Measurements from ENCODE around the gene SLC41A3. TPM values are rescaled to one million over a fixed set of nuclear protein-coding genes. Genes with fewer than 3 reads are reported as not detected.

The SLC41A3 gene
- total RNA-seq, 2 experiments from 2014 or later = 25.6 to 30.0 TPM

DNA sequence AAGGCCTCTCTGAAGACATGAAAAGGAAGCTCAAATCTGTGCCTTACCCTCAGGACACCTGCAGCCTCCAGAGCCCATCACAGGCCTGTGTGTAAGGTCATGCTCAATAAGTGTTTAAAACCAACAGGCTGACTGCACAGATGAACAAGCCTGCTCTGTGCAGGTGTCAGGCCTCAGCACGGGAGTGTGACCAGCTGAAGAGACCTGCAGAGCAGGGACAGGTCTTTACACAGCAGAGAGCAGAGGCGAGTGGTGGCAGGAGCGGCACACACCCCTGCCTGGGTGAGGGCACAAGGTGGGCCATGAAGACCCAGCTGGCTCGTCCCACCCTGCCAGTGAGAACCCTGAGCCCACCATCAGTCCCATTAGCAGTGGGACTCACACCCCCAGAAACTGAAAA, 58.1 kb downstream of the SLC41A3 start:
- no peaks in the 10 kb centered on the region for H3K27me3 Mint-ChIP-seq
- DNase-seq = no peak
- CTCF ChIA-PET = no interaction called here
- peaks cover 26% of the 10 kb centered on the region for H3K36me3 Mint-ChIP-seq (ENCODE audit: low read depth)
- no peak overlapping the region for H3K4me3 Mint-ChIP-seq
- H3K9me3 Mint-ChIP-seq = peaks cover 14% of the 10 kb centered on the region
- H3K27ac Mint-ChIP-seq = no peak overlapping the region
- H3K4me1 Mint-ChIP-seq = peaks cover 16% of the 10 kb centered on the region
- POLR2A ChIA-PET = no interaction called here

- DNase-seq = no peak
- H3K4me1 Mint-ChIP-seq = peaks cover 16% of the 10 kb centered on the region
- peaks cover 14% of the 10 kb centered on the region for H3K9me3 Mint-ChIP-seq
- ChIA-PET POLR2A (no interaction called here), CTCF (no interaction called here)
- no peak overlapping the region for H3K27ac Mint-ChIP-seq
- no peak overlapping the region for H3K4me3 Mint-ChIP-seq
- no peaks in the 10 kb centered on the region for H3K27me3 Mint-ChIP-seq
- H3K36me3 Mint-ChIP-seq (ENCODE audit: low read depth) = peaks cover 26% of the 10 kb centered on the region
Measured at GRCh38 chr3:126025116-126025729, 58.7 kb downstream of the SLC41A3 start.

GRCh38 chr3:126024049-126024854, 59.7 kb downstream of the SLC41A3 start:
- no peaks in the 10 kb centered on the region for H3K27me3 Mint-ChIP-seq
- peaks cover 16% of the 10 kb centered on the region for H3K4me1 Mint-ChIP-seq
- H3K9me3 Mint-ChIP-seq = peaks cover 10% of the 10 kb centered on the region
- DNase-seq = no peak
- ChIA-PET CTCF (no interaction called here), POLR2A (no interaction called here)
- H3K36me3 Mint-ChIP-seq (ENCODE audit: low read depth) = peaks cover 25% of the 10 kb centered on the region
- H3K27ac Mint-ChIP-seq = no peak overlapping the region
- no peak overlapping the region for H3K4me3 Mint-ChIP-seq

DNA sequence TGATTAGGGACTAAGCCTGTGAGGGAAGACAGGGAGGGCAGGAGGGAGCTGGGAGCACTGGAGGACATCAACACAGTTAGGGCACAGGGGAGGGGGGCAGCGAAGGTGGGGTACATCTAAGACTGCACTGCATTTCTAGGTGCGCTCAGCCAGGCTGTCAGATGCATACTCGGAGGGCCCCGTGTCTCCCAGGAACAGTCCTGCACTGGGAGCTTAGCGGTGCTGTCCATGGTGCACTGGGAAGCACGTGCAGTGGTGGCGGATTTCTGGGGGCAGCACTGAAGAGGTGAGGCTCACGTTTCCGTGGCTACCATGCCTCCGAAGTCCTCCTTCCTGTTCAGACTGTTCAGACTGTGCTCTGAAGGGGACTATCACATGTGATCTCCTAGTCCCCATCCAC, 60.5 kb downstream of the SLC41A3 start:
- DNase-seq = no peak
- POLR2A ChIA-PET = no interaction called here
- H3K27ac Mint-ChIP-seq = no peak overlapping the region
- peaks cover 20% of the 10 kb centered on the region for H3K36me3 Mint-ChIP-seq (ENCODE audit: low read depth)
- H3K4me3 Mint-ChIP-seq = no peak overlapping the region
- H3K9me3 Mint-ChIP-seq = peaks cover 7% of the 10 kb centered on the region
- no peaks in the 10 kb centered on the region for H3K27me3 Mint-ChIP-seq
- CTCF ChIA-PET = no interaction called here
- peaks cover 16% of the 10 kb centered on the region for H3K4me1 Mint-ChIP-seq

- Mint-ChIP-seq H3K9me3 (peaks cover 6% of the 10 kb centered on the region), H3K27ac (no peak overlapping the region), H3K27me3 (no peaks in the 10 kb centered on the region), H3K4me3 (no peak overlapping the region), H3K4me1 (peaks cover 16% of the 10 kb centered on the region), H3K36me3 (ENCODE audit: low read depth) (peaks cover 19% of the 10 kb centered on the region)
- CTCF ChIA-PET = no interaction called here
- POLR2A ChIA-PET = no interaction called here
- DNase-seq = no peak
Measured at GRCh38 chr3:126022741-126023359, 61.1 kb downstream of the SLC41A3 start.

- CTCF ChIA-PET = no interaction called here
Measured at GRCh38 chr3:126021702-126022101, 62.2 kb downstream of the SLC41A3 start.

GRCh38 chr3:126021224-126021623, 62.7 kb downstream of the SLC41A3 start:
- POLR2A ChIA-PET = no interaction called here

More at GRCh38 chr3:126021702-126022101, 62.2 kb downstream of the SLC41A3 start:
- H3K4me3 Mint-ChIP-seq = no peak overlapping the region
- H3K9me3 Mint-ChIP-seq = no peaks in the 10 kb centered on the region
- H3K36me3 Mint-ChIP-seq (ENCODE audit: low read depth) = peaks cover 10% of the 10 kb centered on the region
- no peak overlapping the region for H3K27ac Mint-ChIP-seq
- no peak for DNase-seq
- H3K27me3 Mint-ChIP-seq = no peaks in the 10 kb centered on the region
- POLR2A ChIA-PET = no interaction called here
- peaks cover 12% of the 10 kb centered on the region for H3K4me1 Mint-ChIP-seq

DNA sequence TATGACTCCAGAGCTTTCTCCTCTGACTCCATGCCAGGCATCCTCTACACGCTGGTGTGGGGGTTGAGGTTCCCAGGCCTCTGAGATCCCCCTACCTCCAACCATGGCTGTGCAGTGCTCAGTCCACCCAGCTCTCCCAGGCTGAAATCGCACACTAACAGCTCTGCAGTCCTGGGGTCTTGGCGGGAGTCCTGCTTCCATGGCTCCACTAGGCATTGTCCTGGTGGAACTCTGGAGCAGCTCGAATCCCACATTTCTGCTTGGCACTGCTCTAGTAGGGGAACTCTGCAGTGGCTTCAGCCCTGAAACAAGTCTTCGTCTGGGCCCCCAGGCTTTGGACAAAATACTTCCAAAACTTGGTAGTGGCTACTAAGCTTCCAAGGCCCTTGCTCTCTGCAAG, 64.2 kb downstream of the SLC41A3 start:
- Mint-ChIP-seq H3K4me3 (no peak overlapping the region), H3K36me3 (ENCODE audit: low read depth) (no peaks in the 10 kb centered on the region), H3K27ac (no peak overlapping the region), H3K27me3 (no peaks in the 10 kb centered on the region), H3K4me1 (no peaks in the 10 kb centered on the region), H3K9me3 (no peaks in the 10 kb centered on the region)
- ChIA-PET POLR2A (interaction anchor here (1.4 kb wide), 1 partner anchor 29 kb away, joined by 4 read pairs; no protein-coding TSS in a partner anchor), CTCF (no interaction called here)
- no peak for DNase-seq

More at GRCh38 chr3:126021224-126021623, 62.7 kb downstream of the SLC41A3 start:
- DNase-seq = no peak
- Mint-ChIP-seq H3K27ac (no peak overlapping the region), H3K4me1 (peaks cover 7% of the 10 kb centered on the region), H3K9me3 (no peaks in the 10 kb centered on the region), H3K36me3 (ENCODE audit: low read depth) (peaks cover 5% of the 10 kb centered on the region), H3K27me3 (no peaks in the 10 kb centered on the region), H3K4me3 (no peak overlapping the region)
- CTCF ChIA-PET = no interaction called here

- Mint-ChIP-seq H3K27me3 (no peaks in the 10 kb centered on the region), H3K36me3 (ENCODE audit: low read depth) (no peaks in the 10 kb centered on the region), H3K9me3 (no peaks in the 10 kb centered on the region), H3K27ac (no peak overlapping the region), H3K4me1 (no peaks in the 10 kb centered on the region), H3K4me3 (no peak overlapping the region)
- no peak for DNase-seq
- ChIA-PET CTCF (no interaction called here), POLR2A (interaction anchor here (1.4 kb wide), 1 partner anchor 28 kb away, joined by 4 read pairs; no protein-coding TSS in a partner anchor)
Measured at GRCh38 chr3:126018995-126019394, 64.9 kb downstream of the SLC41A3 start.

- Mint-ChIP-seq H3K36me3 (ENCODE audit: low read depth) (no peaks in the 10 kb centered on the region), H3K27ac (no peak overlapping the region), H3K4me3 (no peak overlapping the region), H3K27me3 (no peaks in the 10 kb centered on the region), H3K4me1 (no peaks in the 10 kb centered on the region), H3K9me3 (no peaks in the 10 kb centered on the region)
- POLR2A ChIA-PET = interaction anchor here (1.4 kb wide), 1 partner anchor 28 kb away, joined by 4 read pairs; no protein-coding TSS in a partner anchor
- CTCF ChIA-PET = no interaction called here
- DNase-seq = no peak
Measured at GRCh38 chr3:126018545-126018944, 65.4 kb downstream of the SLC41A3 start.

DNA sequence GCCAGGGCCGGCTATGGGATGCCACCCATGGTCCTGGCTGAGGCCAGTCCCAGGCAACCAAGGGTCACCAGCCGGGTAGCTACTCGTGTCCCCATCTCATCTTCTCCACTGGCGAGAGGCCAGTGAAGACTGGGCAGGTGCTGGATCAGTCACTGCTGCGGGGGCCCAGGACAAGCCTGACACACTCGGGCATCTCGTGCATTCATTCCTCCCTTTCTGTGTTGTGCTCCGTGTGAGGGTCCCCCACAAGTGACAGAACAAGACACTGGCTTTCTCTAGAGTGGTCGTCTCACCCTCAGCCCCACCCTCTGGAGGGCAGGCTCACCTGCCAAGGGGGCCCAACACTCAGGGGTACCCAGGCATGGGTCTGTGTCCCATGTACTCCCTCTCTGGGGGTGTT, 66.6 kb downstream of the SLC41A3 start:
- POLR2A ChIA-PET = no interaction called here

DNA sequence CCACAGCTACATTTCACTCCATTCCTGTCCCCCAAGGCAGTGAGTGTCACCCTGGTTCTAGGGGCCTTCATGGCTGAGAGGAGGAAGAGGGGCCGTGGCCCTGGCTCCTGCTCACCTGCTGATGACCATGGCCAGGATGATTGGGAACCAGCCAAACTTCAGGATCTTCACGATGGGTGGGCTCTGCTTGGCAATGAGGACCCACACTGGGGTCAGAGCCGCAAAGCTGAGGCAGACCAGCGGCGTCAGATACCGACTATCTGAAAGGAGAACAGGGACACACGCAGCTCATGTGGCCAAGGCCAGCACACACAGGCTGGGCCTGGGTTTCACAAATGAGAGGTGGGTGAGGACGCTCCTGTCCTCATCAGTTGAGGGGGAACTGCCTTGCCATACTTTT, 67.3 kb downstream of the SLC41A3 start:
- no peak overlapping the region for H3K27ac Mint-ChIP-seq
- no peaks in the 10 kb centered on the region for H3K9me3 Mint-ChIP-seq
- DNase-seq = no peak
- ChIA-PET POLR2A (no interaction called here), CTCF (no interaction called here)
- no peak overlapping the region for H3K4me3 Mint-ChIP-seq
- H3K36me3 Mint-ChIP-seq (ENCODE audit: low read depth) = no peaks in the 10 kb centered on the region
- no peaks in the 10 kb centered on the region for H3K27me3 Mint-ChIP-seq
- H3K4me1 Mint-ChIP-seq = no peaks in the 10 kb centered on the region

More for the DNA sequence above, 66.6 kb downstream of the SLC41A3 start:
- H3K4me3 Mint-ChIP-seq = no peak overlapping the region
- H3K4me1 Mint-ChIP-seq = no peaks in the 10 kb centered on the region
- H3K27ac Mint-ChIP-seq = no peak overlapping the region
- CTCF ChIA-PET = no interaction called here
- DNase-seq = no peak
- H3K9me3 Mint-ChIP-seq = no peaks in the 10 kb centered on the region
- no peaks in the 10 kb centered on the region for H3K27me3 Mint-ChIP-seq
- H3K36me3 Mint-ChIP-seq (ENCODE audit: low read depth) = no peaks in the 10 kb centered on the region

- Mint-ChIP-seq H3K27me3 (no peaks in the 10 kb centered on the region), H3K9me3 (no peaks in the 10 kb centered on the region), H3K4me3 (no peak overlapping the region), H3K36me3 (ENCODE audit: low read depth) (peaks cover 7% of the 10 kb centered on the region), H3K27ac (no peak overlapping the region), H3K4me1 (no peaks in the 10 kb centered on the region)
- ChIA-PET CTCF (no interaction called here), POLR2A (no interaction called here)
- no peak for DNase-seq
Measured at GRCh38 chr3:126015075-126015474, 68.8 kb downstream of the SLC41A3 start.
